Immature natural killer cell (primary cell): ENCODE results near the gene RTEL1. TPM values are rescaled to one million over a fixed set of nuclear protein-coding genes. Genes with fewer than 3 reads are reported as not detected.
A peak's percentile ranks its signal among the peaks of the same experiment; 100 is the strongest.

ENCODE experiments used
- DNase-seq, 3 donors: peaks; one replicate each; pipeline ENCODE4 v3.0.0; 2022; ENCODE audit warnings: mixed read lengths in 1 of 3
- H3K27ac Mint-ChIP-seq, 6 donors: one replicate each; pipeline ENCODE4 v1.8.0; 2020; ENCODE audit warnings: mixed read lengths in 6 of 6, mild to moderate bottlenecking in 5 of 6, inconsistent platforms in 4 of 6, moderate library complexity in 3 of 6
- H3K27me3 Mint-ChIP-seq, 3 donors: one replicate each; pipeline ENCODE4 v1.8.0; 2020 to 2021; ENCODE audit warnings: low read depth in 3 of 3, mild to moderate bottlenecking in 3 of 3, mixed read lengths in 3 of 3, moderate library complexity in 3 of 3, inconsistent platforms in 1 of 3
- H3K36me3 Mint-ChIP-seq, 3 donors: one replicate each; pipeline ENCODE4 v1.8.0; 2020; ENCODE audit warnings: mixed read lengths in 3 of 3, inconsistent platforms in 2 of 3, mild to moderate bottlenecking in 2 of 3
- H3K4me1 Mint-ChIP-seq, 2 donors: one replicate each; pipeline ENCODE4 v1.8.0; 2020; ENCODE audit warnings: inconsistent platforms in 2 of 2, mild to moderate bottlenecking in 2 of 2, mixed read lengths in 2 of 2, moderate library complexity in 1 of 2
- H3K4me3 Mint-ChIP-seq, 5 donors: one replicate each; pipeline ENCODE4 v1.8.0; 2020; ENCODE audit warnings: mild to moderate bottlenecking in 5 of 5, mixed read lengths in 5 of 5, inconsistent platforms in 3 of 5, moderate library complexity in 3 of 5
- H3K9me3 Mint-ChIP-seq, 6 donors: one replicate each; pipeline ENCODE4 v1.8.0; 2020; ENCODE audit warnings: mild to moderate bottlenecking in 6 of 6, mixed read lengths in 6 of 6, inconsistent platforms in 4 of 6, moderate library complexity in 3 of 6
- polyA plus RNA-seq, 3 donors: library from polyadenylated mRNA; unstranded; fragments of 300-500 nt; fragmentation: Illumina TruSeq; gene quantifications; one replicate each; pipeline ENCODE4 v1.2.3, GENCODE V29; 2021

The RTEL1 gene
- polyA plus RNA-seq, 3 donors from 2014 or later = 1.5 to 7.3 TPM; not detected in 1

DNA sequence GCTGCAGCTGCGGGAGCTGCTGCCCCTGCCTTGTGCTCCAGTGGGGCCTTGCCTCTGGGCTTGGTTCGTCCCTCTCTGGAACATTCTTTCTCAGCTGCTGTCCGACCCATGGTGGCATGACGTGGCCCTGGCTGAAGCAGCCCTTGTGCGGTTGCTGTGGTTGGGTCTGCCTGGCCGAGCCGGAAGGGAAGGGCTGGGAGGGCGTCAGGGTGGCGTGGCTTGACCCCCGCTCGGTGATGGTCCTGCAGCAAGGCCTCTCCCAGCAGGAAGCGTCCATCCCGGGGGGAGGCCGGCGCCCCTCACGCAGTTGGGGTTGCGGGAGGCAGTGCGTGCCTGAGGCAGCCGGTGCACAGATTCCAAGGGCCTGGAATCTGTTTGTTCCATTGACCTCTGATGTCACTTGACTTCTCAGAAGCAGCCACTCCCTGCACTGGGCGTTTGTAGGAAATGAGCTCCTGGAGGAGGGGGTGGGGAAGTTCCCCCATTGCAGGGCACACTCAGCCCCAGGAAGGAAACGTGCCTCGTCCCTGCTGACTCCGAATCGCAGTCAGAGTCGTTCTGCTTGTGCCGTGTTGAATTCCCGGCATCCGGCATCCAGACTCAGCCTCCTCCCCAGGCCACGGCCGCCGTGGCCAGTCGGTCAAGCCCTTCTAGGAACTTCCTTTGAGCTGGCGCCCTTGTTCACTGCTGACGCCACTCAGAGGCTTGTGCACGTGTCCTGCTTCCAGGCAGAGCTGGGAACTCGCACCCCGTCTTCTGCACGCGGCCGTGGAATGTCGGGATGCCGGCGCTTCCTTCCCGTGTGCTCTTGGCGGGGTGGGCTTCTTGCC is 28.6 kb downstream of the RTEL1 start:
- DNase-seq = no peak
- Mint-ChIP-seq H3K9me3 (no peaks in the 10 kb centered on the region), H3K4me3 (no peak overlapping the region), H3K27me3 (peaks cover 0 to 6% (median 4%) of the 10 kb centered on the region in 3 donors), H3K4me1 (peaks cover 0 to 3% of the 10 kb centered on the region in 2 donors), H3K36me3 (peaks cover 0 to 6% (median 4%) of the 10 kb centered on the region in 3 donors), H3K27ac (no peak overlapping the region)

DNA sequence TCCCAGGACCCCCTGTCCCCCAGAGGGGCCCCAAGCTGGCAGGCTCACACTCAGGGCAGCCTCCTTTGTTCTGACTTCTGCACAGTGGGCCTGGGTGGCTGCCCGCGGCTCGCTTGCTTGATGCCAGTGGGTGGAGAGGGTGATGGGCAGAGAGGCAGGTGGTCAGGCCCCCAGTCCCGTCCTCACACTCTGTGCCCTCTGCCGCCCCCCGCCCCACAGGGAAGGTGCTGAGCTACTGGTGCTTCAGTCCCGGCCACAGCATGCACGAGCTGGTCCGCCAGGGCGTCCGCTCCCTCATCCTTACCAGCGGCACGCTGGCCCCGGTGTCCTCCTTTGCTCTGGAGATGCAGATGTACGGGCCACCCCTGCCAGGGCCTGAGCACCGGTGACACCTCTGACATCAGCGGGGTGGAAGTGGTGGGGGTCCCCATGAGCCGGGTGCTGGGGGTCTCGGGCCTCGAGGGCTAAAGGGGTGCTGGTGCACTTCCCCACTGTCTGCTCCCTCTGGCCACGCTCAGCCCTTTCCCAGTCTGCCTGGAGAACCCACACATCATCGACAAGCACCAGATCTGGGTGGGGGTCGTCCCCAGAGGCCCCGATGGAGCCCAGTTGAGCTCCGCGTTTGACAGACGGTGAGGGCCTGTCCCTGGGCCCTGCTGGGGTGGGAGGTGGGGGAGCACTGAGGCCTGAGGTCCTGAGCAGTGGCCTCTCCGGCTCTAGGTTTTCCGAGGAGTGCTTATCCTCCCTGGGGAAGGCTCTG is 29.5 kb downstream of the RTEL1 start:
- no peak overlapping the region for H3K27ac Mint-ChIP-seq
- DNase-seq = no peak
- H3K36me3 Mint-ChIP-seq = peaks cover 0 to 6% (median 4%) of the 10 kb centered on the region in 3 donors
- H3K4me1 Mint-ChIP-seq = peaks cover 0 to 3% of the 10 kb centered on the region in 2 donors
- no peak overlapping the region for H3K4me3 Mint-ChIP-seq
- no peaks in the 10 kb centered on the region for H3K9me3 Mint-ChIP-seq
- H3K27me3 Mint-ChIP-seq = peaks cover 4 to 14% (median 10%) of the 10 kb centered on the region in 3 donors

DNA sequence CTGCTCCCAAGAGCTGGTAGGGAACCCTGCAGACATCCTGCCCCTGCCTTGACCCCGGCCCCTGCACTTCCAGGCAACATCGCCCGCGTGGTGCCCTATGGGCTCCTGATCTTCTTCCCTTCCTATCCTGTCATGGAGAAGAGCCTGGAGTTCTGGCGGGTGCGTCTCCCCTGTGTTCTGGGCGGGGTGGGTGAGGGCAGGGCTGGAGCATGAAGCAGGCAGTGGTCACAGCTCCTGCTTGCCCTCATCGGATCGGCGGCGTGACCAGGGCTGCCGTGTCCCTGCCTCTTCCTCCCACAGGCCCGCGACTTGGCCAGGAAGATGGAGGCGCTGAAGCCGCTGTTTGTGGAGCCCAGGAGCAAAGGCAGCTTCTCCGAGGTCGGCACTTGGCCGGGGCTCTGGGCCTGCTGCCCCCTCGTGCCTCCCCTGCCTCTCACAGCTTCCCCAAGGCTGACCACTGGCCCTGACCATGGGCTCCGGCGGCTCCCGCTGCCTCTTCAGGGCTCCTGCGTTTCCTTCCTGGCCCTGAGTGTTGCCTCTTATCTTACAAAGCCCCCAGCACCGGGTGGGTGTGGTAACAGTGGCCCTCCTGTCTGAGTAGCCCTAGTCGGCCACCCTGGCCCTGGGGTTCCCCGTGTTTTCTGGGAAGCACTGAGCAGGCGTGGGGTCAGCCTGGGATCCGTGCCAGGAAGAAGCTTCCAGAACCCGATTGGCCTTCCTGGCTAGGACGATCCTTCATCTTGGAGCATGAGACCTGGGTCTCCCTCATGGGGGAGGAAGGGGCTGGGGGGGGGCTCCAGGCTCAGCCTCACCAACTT is 30.3 kb downstream of the RTEL1 start:
- Mint-ChIP-seq H3K4me3 (no peak overlapping the region), H3K36me3 (peaks cover 0 to 5% (median 4%) of the 10 kb centered on the region in 3 donors), H3K9me3 (no peaks in the 10 kb centered on the region), H3K4me1 (peaks cover 0 to 3% of the 10 kb centered on the region in 2 donors), H3K27me3 (peaks cover 12 to 21% (median 17%) of the 10 kb centered on the region in 3 donors), H3K27ac (no peak overlapping the region)
- DNase-seq = no peak

DNA sequence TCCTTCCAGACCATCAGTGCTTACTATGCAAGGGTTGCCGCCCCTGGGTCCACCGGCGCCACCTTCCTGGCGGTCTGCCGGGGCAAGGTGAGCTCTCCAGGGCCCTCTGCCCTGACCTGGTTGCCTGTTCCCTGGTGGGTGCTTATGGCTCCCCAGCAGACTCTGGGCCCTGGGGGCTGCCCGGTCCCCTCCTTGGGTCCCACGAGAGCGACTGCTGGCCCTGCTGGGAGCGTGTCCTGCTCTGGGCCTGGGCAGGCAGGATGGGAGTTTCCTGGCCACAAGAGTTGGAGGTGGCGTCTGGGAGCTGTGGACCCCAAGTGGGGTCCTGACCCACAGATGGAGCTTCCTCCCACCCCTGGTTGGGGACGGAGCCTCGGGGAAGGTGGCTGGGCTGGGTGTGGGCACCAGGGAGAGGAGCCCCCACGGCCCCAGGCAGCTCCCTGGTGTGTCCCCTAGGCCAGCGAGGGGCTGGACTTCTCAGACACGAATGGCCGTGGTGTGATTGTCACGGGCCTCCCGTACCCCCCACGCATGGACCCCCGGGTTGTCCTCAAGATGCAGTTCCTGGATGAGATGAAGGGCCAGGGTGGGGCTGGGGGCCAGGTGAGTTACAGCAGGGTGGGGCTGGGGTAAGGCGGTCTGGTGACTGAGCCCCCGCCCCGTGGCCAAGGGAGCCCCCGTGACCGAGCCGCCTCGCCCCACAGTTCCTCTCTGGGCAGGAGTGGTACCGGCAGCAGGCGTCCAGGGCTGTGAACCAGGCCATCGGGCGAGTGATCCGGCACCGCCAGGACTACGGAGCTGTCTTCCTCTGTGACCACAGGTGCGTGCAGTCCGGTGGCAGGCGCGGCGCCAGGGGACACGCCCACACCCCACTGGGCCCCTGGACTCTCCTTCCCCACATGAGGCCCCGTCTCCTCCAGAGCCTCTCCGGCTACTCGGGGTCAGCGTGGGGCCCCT is 31.2 kb downstream of the RTEL1 start:
- Mint-ChIP-seq H3K27me3 (peaks cover 20 to 29% (median 23%) of the 10 kb centered on the region in 3 donors), H3K9me3 (peaks cover 0 to 4% (median 1%) of the 10 kb centered on the region in 6 donors), H3K27ac (no peak overlapping the region), H3K4me1 (peaks cover 0 to 4% of the 10 kb centered on the region in 2 donors), H3K36me3 (no peaks in the 10 kb centered on the region), H3K4me3 (no peak overlapping the region)
- DNase-seq = no peak

DNA sequence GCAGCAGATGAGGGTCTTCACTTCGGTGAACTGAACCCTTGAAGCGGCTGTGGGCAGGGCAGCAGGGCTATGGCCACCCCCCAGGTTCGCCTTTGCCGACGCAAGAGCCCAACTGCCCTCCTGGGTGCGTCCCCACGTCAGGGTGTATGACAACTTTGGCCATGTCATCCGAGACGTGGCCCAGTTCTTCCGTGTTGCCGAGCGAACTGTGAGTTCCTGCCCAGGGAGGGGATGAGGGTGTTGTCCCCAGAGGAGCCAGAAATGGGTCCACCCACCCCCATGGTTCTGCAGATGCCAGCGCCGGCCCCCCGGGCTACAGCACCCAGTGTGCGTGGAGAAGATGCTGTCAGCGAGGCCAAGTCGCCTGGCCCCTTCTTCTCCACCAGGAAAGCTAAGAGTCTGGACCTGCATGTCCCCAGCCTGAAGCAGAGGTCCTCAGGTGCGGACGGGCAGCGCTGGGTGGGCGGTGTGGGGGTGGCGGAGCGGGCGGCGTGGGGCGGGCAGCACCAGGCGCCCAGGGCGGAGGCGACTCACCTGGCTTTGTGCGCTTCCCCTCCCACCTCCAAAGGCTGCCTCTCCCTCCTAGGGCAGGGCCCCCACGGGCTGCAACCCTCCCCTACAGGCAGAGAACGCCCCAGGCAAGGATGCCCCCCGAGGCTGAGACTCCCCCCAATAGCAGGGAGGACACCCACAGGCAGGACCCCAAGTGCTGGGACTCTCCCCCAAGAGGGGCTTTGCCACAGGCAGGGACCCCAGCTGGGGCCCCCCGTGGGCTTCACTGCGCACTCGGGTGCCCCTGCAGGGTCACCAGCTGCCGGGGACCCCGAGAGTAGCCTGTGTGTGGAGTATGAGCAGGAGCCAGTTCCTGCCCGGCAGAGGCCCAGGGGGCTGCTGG is 32.1 kb downstream of the RTEL1 start:
- Mint-ChIP-seq H3K4me1 (peaks cover 0 to 4% of the 10 kb centered on the region in 2 donors), H3K36me3 (no peaks in the 10 kb centered on the region)

DNA sequence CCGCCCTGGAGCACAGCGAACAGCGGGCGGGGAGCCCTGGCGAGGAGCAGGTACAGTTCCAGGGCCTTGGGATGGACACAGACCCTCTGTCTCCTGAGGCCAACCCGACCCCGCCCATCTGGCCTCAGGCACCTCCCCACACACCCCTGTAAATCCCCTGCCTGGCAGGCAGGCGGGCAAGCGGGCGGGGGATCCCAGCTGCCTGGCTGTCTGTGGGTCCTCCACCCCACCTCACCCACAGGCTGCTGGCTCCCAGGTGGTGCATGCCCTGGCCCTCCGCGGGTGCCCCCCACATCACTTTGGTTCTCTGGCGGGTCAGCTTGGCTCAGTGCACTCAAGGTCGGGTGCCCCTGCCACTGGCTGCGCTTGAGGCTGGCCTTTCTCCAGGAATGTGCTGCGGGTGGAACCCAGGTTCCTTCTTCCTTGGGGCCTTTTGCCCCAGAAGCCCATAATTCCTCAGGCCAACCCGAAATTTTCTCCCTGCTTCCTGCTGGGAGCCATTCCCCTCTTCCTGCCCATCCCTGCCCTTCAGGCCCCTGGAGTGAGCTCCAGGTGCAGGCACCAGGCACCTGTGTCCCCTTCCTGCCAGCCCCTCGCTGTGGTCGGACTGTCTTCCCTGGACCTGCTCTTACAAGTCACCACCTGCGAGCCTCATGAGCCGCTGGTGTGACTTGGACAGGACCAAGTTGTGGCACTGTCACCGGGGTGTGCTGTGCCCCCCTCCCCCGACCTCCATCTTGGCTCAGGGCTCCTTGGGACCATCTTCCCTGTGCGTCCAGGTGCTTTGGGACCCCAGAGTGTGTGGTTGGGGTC is 33.0 kb downstream of the RTEL1 start:
- no peak for DNase-seq
- peaks cover 0 to 4% of the 10 kb centered on the region in 2 donors for H3K4me1 Mint-ChIP-seq
- H3K36me3 Mint-ChIP-seq = no peaks in the 10 kb centered on the region
- no peak overlapping the region for H3K27ac Mint-ChIP-seq
- H3K9me3 Mint-ChIP-seq = peaks cover 0 to 4% (median 1%) of the 10 kb centered on the region in 6 donors
- peaks cover 25 to 43% (median 34%) of the 10 kb centered on the region in 3 donors for H3K27me3 Mint-ChIP-seq
- no peak overlapping the region for H3K4me3 Mint-ChIP-seq

More for the DNA sequence above, 32.1 kb downstream of the RTEL1 start:
- H3K27ac Mint-ChIP-seq = no peak overlapping the region
- H3K27me3 Mint-ChIP-seq = peaks cover 22 to 37% (median 33%) of the 10 kb centered on the region in 3 donors
- peaks cover 0 to 4% (median 1%) of the 10 kb centered on the region in 6 donors for H3K9me3 Mint-ChIP-seq
- no peak for DNase-seq
- H3K4me3 Mint-ChIP-seq = no peak overlapping the region

DNA sequence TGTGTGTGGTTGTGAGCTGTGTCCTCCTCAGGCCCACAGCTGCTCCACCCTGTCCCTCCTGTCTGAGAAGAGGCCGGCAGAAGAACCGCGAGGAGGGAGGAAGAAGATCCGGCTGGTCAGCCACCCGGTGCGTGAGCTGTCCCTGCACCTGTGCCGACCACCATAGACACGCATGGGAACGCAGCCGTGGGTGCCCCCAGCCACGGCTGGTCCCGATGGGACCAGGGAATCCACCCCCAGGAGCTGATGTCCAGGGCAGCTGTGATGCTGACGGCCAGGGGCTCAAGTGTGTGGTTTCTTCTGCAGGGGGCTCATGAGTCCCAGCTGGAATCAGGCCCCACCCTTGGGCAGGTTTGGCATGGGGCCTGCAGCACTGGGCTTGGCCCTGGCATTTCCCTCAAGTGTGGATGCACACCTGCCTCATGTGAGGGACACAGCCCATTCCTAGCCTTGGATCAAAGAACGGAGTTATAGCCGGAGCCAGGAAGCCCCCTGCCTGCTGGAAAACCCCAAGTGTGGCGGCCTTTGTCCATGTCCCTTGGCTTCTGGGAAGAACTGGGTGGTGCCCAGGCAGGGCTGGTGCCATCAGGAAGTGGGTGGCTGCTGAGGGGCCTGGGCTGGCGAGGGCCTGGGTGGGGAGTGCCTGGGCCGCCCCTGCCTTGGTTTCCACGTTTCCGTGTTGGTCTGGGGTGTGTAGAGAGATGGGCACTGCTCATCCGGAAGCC is 33.8 kb downstream of the RTEL1 start:
- no peak overlapping the region for H3K4me3 Mint-ChIP-seq

DNA sequence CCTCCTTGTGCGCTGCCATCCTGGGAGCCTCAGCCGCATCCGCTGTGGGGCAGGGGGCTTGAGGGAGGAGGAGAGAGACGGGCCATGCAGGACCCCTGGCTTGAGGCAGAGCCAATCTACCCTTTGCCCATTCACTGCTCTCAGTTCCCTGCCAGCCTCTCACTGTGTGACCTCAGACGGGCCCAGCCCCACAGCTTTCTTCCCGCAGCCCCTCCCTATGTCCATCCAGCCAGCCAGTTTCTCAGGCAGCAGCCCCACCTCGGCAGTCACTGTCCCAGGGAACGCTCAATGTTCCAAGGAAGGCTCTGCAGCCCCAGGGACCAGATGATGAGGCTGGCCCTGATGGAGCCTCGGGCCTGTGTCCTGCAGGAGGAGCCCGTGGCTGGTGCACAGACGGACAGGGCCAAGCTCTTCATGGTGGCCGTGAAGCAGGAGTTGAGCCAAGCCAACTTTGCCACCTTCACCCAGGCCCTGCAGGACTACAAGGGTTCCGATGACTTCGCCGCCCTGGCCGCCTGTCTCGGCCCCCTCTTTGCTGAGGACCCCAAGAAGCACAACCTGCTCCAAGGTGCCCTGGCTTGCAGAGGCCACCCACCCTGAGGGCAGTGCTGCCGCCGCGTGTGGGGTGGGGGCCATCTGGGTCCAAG is 34.4 kb downstream of the RTEL1 start:
- Mint-ChIP-seq H3K9me3 (peaks cover 0 to 4% (median 1%) of the 10 kb centered on the region in 6 donors), H3K27ac (peak overlapping the region in 3 of 6 donors; percentile 71 to 90 (median 82)), H3K4me1 (peaks cover 0 to 6% of the 10 kb centered on the region in 2 donors), H3K4me3 (peak overlapping the region in 3 of 5 donors; percentile 15 to 33 (median 33)), H3K27me3 (peaks cover 26 to 45% (median 36%) of the 10 kb centered on the region in 3 donors), H3K36me3 (no peaks in the 10 kb centered on the region)
- no peak for DNase-seq

More for the DNA sequence above, 33.8 kb downstream of the RTEL1 start:
- Mint-ChIP-seq H3K36me3 (no peaks in the 10 kb centered on the region), H3K27ac (peak overlapping the region in 2 of 6 donors; percentile 82 to 90), H3K9me3 (peaks cover 0 to 4% (median 1%) of the 10 kb centered on the region in 6 donors), H3K27me3 (peaks cover 26 to 45% (median 36%) of the 10 kb centered on the region in 3 donors), H3K4me1 (peaks cover 0 to 2% of the 10 kb centered on the region in 2 donors)
- no peak for DNase-seq

DNA sequence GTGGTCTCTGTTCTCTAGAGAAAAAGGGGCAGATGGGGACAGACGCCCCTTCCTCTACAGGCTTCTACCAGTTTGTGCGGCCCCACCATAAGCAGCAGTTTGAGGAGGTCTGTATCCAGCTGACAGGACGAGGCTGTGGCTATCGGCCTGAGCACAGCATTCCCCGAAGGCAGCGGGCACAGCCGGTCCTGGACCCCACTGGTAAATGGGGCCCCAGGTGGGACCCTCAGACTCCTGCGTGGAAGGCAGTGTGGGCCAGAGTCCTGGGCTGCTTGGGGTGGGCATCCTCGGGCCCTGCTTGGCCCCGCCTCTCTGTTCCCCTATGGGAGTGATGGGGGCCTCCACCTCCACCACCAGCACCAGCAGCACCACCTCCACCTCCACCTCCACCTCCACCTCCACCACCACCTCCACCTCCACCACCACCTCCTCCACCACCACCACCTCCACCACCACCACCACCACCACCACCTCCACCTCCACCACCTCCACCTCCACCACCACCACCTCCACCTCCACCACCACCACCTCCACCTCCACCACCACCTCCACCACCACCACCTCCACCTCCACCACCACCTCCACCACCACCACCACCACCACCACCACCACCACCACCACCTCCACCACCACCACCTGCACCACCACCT is 35.1 kb downstream of the RTEL1 start:
- peaks cover 0 to 7% of the 10 kb centered on the region in 2 donors for H3K4me1 Mint-ChIP-seq
- H3K4me3 Mint-ChIP-seq = no peak overlapping the region
- H3K27ac Mint-ChIP-seq = peak overlapping the region in 1 of 6 donors; percentile 90
- no peaks in the 10 kb centered on the region for H3K36me3 Mint-ChIP-seq
- no peak for DNase-seq
- H3K9me3 Mint-ChIP-seq = peaks cover 0 to 4% (median 1%) of the 10 kb centered on the region in 6 donors
- peaks cover 26 to 45% (median 36%) of the 10 kb centered on the region in 3 donors for H3K27me3 Mint-ChIP-seq
